CD14-positive monocyte (primary cell): ENCODE results near the gene PRIMPOL. TPM values are rescaled to one million over a fixed set of nuclear protein-coding genes. Genes with fewer than 3 reads are reported as not detected.

Experiments
- DNase-seq, 3 donors: peaks; one replicate each; pipeline ENCODE4 v3.0.0-alpha.2; 2011 to 2022
- H2AFZ ChIP-seq: 2 replicates; pipeline ENCODE4 v1.6.0; 2012; ENCODE audit warnings: mild to moderate bottlenecking, low read depth, low read length, inconsistent platforms; ENCODE audit not compliant: insufficient read depth, poor library complexity, severe bottlenecking
- H3K27ac ChIP-seq, 2 donors: 1 replicate in 1 of 2; 2 replicates in 1 of 2; pipeline ENCODE4 v1.5.1; 2012 to 2013; ENCODE audit warnings: low read length in 2 of 2, control low read depth in 1 of 2, inconsistent platforms in 1 of 2, low read depth in 1 of 2, mild to moderate bottlenecking in 1 of 2
- H3K27me3 ChIP-seq, 2 donors: one replicate each; pipeline versions ENCODE4 v1.6.0 to v1.6.1; 2011 to 2013; ENCODE audit warnings: low read length in 2 of 2; ENCODE audit not compliant: control insufficient read depth in 2 of 2, insufficient read depth in 2 of 2
- H3K36me3 ChIP-seq, 2 donors: replicated peaks in 1 of 2; 1 replicate in 1 of 2; 2 replicates in 1 of 2; pipeline versions ENCODE4 v1.5.1 to v1.6.1; 2012 to 2013; ENCODE audit warnings: low read length in 2 of 2, control low read depth in 1 of 2, inconsistent platforms in 1 of 2, mild to moderate bottlenecking in 1 of 2; ENCODE audit not compliant: insufficient read depth in 2 of 2, control insufficient read depth in 1 of 2
- H3K4me1 ChIP-seq, 2 donors: 1 replicate in 1 of 2; 2 replicates in 1 of 2; pipeline versions ENCODE4 v1.5.1 to v1.6.1; 2012 to 2013; ENCODE audit warnings: low read length in 2 of 2, control low read depth in 1 of 2, inconsistent platforms in 1 of 2, mild to moderate bottlenecking in 1 of 2, moderate library complexity in 1 of 2; ENCODE audit not compliant: insufficient read depth in 2 of 2, control insufficient read depth in 1 of 2
- H3K4me2 ChIP-seq: replicated peaks from 2 replicates; pipeline ENCODE3; 2012; ENCODE audit warnings: low read length, moderate library complexity, mild to moderate bottlenecking; ENCODE audit not compliant: poor library complexity, severe bottlenecking; ENCODE audit errors: extremely low read depth
- H3K4me3 ChIP-seq, 3 experiments: fragments of 200-600 bp in 1 of 3; sonication (generic) in 1 of 3; replicated peaks in 1 of 3; 1 replicate in 2 of 3; 2 replicates in 1 of 3; pipeline ENCODE4 v1.5.1; 2011 to 2013; ENCODE audit warnings: low read length in 3 of 3, mild to moderate bottlenecking in 3 of 3, control low read depth in 2 of 3, low read depth in 2 of 3, inconsistent platforms in 1 of 3, moderate library complexity in 1 of 3
- H3K79me2 ChIP-seq: 2 replicates; pipeline ENCODE4 v1.6.0; 2012; ENCODE audit warnings: mild to moderate bottlenecking, control low read depth, inconsistent platforms, low read length, moderate library complexity; ENCODE audit not compliant: insufficient read depth
- H3K9ac ChIP-seq: 2 replicates; pipeline ENCODE4 v1.6.0; 2017; ENCODE audit warnings: low read length, mild to moderate bottlenecking; ENCODE audit not compliant: insufficient read depth, poor library complexity, severe bottlenecking
- H3K9me3 ChIP-seq, 2 donors: replicated peaks in 1 of 2; 1 replicate in 1 of 2; 2 replicates in 1 of 2; pipeline versions ENCODE4 v1.5.1 to v1.6.1; 2012 to 2013; ENCODE audit warnings: low read length in 2 of 2, control low read depth in 1 of 2; ENCODE audit not compliant: control insufficient read depth in 1 of 2, insufficient read depth in 1 of 2
- H4K20me1 ChIP-seq: 2 replicates; pipeline ENCODE4 v1.6.0; 2012; ENCODE audit warnings: mild to moderate bottlenecking, low read length, control low read depth, moderate library complexity; ENCODE audit not compliant: insufficient read depth
- H3K27ac Mint-ChIP-seq, 7 donors: one replicate each; pipeline ENCODE4 v1.8.0; 2020; ENCODE audit warnings: mild to moderate bottlenecking in 7 of 7, mixed read lengths in 7 of 7, moderate library complexity in 6 of 7, inconsistent platforms in 2 of 7
- H3K27me3 Mint-ChIP-seq, 3 donors: one replicate each; pipeline ENCODE4 v1.8.0; 2021 to 2022; ENCODE audit warnings: low read depth in 3 of 3, mild to moderate bottlenecking in 3 of 3, mixed read lengths in 3 of 3, moderate library complexity in 3 of 3, inconsistent platforms in 1 of 3
- H3K36me3 Mint-ChIP-seq, 2 donors: one replicate each; pipeline ENCODE4 v1.8.0; 2020; ENCODE audit warnings: mixed read lengths in 2 of 2, inconsistent platforms in 1 of 2, mild to moderate bottlenecking in 1 of 2
- H3K4me1 Mint-ChIP-seq: one replicate; pipeline ENCODE4 v1.8.0; 2020; ENCODE audit warnings: mild to moderate bottlenecking, mixed read lengths
- H3K4me3 Mint-ChIP-seq, 2 donors: one replicate each; pipeline ENCODE4 v1.8.0; 2020; ENCODE audit warnings: mild to moderate bottlenecking in 2 of 2, mixed read lengths in 2 of 2, moderate library complexity in 1 of 2
- H3K9me3 Mint-ChIP-seq, 7 donors: one replicate each; pipeline ENCODE4 v1.8.0; 2020 to 2022; ENCODE audit warnings: mixed read lengths in 7 of 7, mild to moderate bottlenecking in 6 of 7, moderate library complexity in 6 of 7, inconsistent platforms in 2 of 7
- CTCF ChIP-seq: fragments of 200-600 bp; IDR thresholded peaks from one replicate; pipeline ENCODE4 v1.8.0; 2022; ENCODE audit warnings: antibody characterized with exemption, mild to moderate bottlenecking
- WGBS: methylation state at CpG from one replicate; pipeline ENCODE4 v1.1.5; 2013; ENCODE audit warnings: missing lambda C conversion rate; ENCODE audit not compliant: insufficient coverage; 5-methylcytosine and 5-hydroxymethylcytosine counted together
- intact Hi-C, 2 donors: fragments of 100-400 bp; cut with micrococcal nuclease; formaldehyde crosslinking; loops; one replicate each; pipeline versions ENCODE4 v1.15.0 to v1.15.1; 2023
- polyA plus RNA-seq, 3 donors: library from polyadenylated mRNA; depleted of rRNA in 1 of 3; unstranded in 2 of 3; stranded (reverse) in 1 of 3; fragments of 300-500 nt in 2 of 3; fragments of >200 nt in 1 of 3; fragmentation: Illumina TruSeq in 2 of 3; gene quantifications; 1 replicate in 2 of 3; 2 replicates in 1 of 3; pipeline ENCODE4 v1.2.3, GENCODE V29; 2012 to 2021

Gene PRIMPOL
- polyA plus RNA-seq, 3 donors = 7.0 to 10.5 (median 10.0) TPM

GRCh38 chr4:184653650-184654049 lies 4.1 kb downstream of the PRIMPOL start:
- H3K4me1 Mint-ChIP-seq = peaks cover 39% of the 10 kb centered on the region

More at GRCh38 chr4:184653650-184654049, 4.1 kb downstream of the PRIMPOL start:
- no peaks in the 10 kb centered on the region for H3K36me3 ChIP-seq
- no peak overlapping the region for H3K9ac ChIP-seq
- Mint-ChIP-seq H3K27ac (no peak overlapping the region), H3K27me3 (peaks cover 0 to 1% (median 0%) of the 10 kb centered on the region in 3 donors), H3K4me3 (no peak overlapping the region), H3K9me3 (peaks cover 0 to 2% (median 0%) of the 10 kb centered on the region in 7 donors), H3K36me3 (peaks cover 7 to 8% of the 10 kb centered on the region in 2 donors)
- peaks cover 21 to 44% of the 10 kb centered on the region in 2 donors for H3K4me1 ChIP-seq
- intact Hi-C loops = loop anchor here in 1 of 2 donors (10.0 kb wide), 1 partner anchor 1149 kb away; the partner anchor contains the start of gene ING2
- DNase-seq = no peak
- H3K4me2 ChIP-seq = no peak overlapping the region
- H3K79me2 ChIP-seq = peaks cover 25% of the 10 kb centered on the region
- no peaks in the 10 kb centered on the region for H3K27me3 ChIP-seq
- no peak overlapping the region for H3K27ac ChIP-seq
- TF ChIP-seq CTCF = no peak
- WGBS = no CpG with 5 or more reads among the region's 2 CpGs
- no peaks in the 10 kb centered on the region for H4K20me1 ChIP-seq
- H2AFZ ChIP-seq = no peak overlapping the region
- no peak overlapping the region for H3K4me3 ChIP-seq
- no peaks in the 10 kb centered on the region for H3K9me3 ChIP-seq
